Measurements from ENCODE around the gene WAS.
"Not testable (repeated sequence)": the region's sequence is repeated elsewhere in the genome, so short reads cannot be mapped to it uniquely, and the experiment has no call there.

WAS gene

GRCh38 chrX:48689208-48689920 is 5.8 kb downstream of the WAS start:
- TF ChIP-seq, protein P1, sequence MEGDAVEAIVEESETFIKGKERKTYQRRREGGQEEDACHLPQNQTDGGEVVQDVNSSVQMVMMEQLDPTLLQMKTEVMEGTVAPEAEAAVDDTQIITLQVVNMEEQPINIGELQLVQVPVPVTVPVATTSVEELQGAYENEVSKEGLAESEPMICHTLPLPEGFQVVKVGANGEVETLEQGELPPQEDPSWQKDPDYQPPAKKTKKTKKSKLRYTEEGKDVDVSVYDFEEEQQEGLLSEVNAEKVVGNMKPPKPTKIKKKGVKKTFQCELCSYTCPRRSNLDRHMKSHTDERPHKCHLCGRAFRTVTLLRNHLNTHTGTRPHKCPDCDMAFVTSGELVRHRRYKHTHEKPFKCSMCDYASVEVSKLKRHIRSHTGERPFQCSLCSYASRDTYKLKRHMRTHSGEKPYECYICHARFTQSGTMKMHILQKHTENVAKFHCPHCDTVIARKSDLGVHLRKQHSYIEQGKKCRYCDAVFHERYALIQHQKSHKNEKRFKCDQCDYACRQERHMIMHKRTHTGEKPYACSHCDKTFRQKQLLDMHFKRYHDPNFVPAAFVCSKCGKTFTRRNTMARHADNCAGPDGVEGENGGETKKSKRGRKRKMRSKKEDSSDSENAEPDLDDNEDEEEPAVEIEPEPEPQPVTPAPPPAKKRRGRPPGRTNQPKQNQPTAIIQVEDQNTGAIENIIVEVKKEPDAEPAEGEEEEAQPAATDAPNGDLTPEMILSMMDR (IDR thresholded peaks at IDR 0.05; ENCODE audit: borderline replicate concordance, insufficient read depth, low read depth, low read length): no peak
- H3K4me3 ChIP-seq (ENCODE audit: low read depth, low read length): no peak overlapping the region

DNA sequence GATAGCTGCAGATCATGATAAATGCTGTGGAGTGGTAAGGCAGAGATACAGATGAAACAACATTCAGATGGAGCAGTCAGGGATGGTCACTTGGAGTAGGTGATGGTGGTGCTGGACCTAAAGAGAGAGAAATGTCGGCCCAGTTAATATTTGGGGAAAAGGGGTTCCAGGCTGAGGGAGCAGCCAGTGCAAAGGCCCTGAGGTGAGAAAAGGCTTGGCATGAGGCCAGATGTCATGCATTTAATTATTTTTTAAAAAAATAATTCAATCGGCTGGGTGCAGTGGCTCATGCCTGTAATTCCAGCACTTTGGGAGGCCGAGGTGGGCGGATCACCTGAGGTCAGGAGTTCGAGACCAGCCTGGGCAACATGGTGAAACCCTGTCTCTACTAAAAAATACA is 8.1 kb downstream of the WAS start:
- H3K4me3 ChIP-seq (ENCODE audit: low read depth, low read length): not testable (repeated sequence)

GRCh38 chrX:48694776-48695533 is 11.4 kb downstream of the WAS start:
- no peak overlapping the region for H3K4me3 ChIP-seq (ENCODE audit: low read depth, low read length)

DNA sequence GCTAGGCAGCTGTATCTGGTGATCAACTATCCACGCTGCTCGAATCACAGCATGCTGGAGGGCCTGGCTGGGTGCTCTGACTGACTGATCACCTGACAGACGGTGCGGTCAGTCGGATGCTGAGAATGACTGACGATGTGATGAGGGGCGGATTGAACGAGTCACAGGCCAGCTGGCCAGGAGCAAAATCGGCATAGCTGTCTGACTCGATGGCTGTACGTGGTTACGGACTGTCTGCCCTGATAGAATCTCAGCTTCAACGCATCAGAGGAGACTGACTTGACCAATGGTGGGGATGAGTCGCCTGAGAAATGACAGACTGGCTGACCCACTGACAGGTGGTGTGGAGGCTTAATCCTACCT is 11.9 kb downstream of the WAS start:
- TF ChIP-seq, protein P1 (IDR thresholded peaks at IDR 0.05; ENCODE audit: borderline replicate concordance, insufficient read depth, low read depth, low read length): no peak
- peak overlapping the region; percentile 63 for H3K4me3 ChIP-seq (ENCODE audit: low read depth, low read length)

More at GRCh38 chrX:48694776-48695533, 11.4 kb downstream of the WAS start:
- TF ChIP-seq, protein P1 (IDR thresholded peaks at IDR 0.05; ENCODE audit: borderline replicate concordance, insufficient read depth, low read depth, low read length): no peak

- H3K4me3 ChIP-seq (ENCODE audit: low read depth, low read length): peak overlapping the region; percentile 63
- TF ChIP-seq, protein P1 (IDR thresholded peaks at IDR 0.05; ENCODE audit: borderline replicate concordance, insufficient read depth, low read depth, low read length): no peak
Measured at GRCh38 chrX:48695925-48696300, 12.3 kb downstream of the WAS start.

GRCh38 chrX:48696301-48696908 is 12.8 kb downstream of the WAS start, which contains the start of gene SUV39H1:
Gene SUV39H1, plus strand, starts transcription at chrX:48696734. Its CDS starts 51 bp downstream, at chrX:48696785.
- TF ChIP-seq, protein P1 (IDR thresholded peaks at IDR 0.05; ENCODE audit: borderline replicate concordance, insufficient read depth, low read depth, low read length): no peak
- peak within 1 kb of the TSS; percentile 63 for H3K4me3 ChIP-seq (ENCODE audit: low read depth, low read length)

- peak overlapping the region; percentile 63 for H3K4me3 ChIP-seq (ENCODE audit: low read depth, low read length)
- TF ChIP-seq, protein P1 (IDR thresholded peaks at IDR 0.05; ENCODE audit: borderline replicate concordance, insufficient read depth, low read depth, low read length): no peak
Measured at GRCh38 chrX:48696909-48697727, 13.5 kb downstream of the WAS start.

Measured in GM12875 (cell line).